ENCODE data around the gene FAAP24.
"Not testable (repeated sequence)": the region's sequence is repeated elsewhere in the genome, so short reads cannot be mapped to it uniquely, and the experiment has no call there.

Gene FAAP24, protein sequence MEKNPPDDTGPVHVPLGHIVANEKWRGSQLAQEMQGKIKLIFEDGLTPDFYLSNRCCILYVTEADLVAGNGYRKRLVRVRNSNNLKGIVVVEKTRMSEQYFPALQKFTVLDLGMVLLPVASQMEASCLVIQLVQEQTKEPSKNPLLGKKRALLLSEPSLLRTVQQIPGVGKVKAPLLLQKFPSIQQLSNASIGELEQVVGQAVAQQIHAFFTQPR

GRCh38 chr19:32971715-32972540 lies at the start of gene FAAP24, which contains the start of gene CEP89:
Gene FAAP24 (plus strand): TSS chr19:32972242. CDS start chr19:32973197, 955 bp downstream.
Gene CEP89 (minus strand): TSS chr19:32971958. CDS start chr19:32971874, 84 bp downstream.
- peak; percentile 98 for DNase-seq (ENCODE audit: low spot score)

GRCh38 chr19:32924200-32924599 lies 47.8 kb upstream of the FAAP24 start:
- DNase-seq (ENCODE audit: low spot score) = no peak

GRCh38 chr19:32928806-32929205 lies 43.2 kb upstream of the FAAP24 start:
- DNase-seq (ENCODE audit: low spot score) = no peak

DNA sequence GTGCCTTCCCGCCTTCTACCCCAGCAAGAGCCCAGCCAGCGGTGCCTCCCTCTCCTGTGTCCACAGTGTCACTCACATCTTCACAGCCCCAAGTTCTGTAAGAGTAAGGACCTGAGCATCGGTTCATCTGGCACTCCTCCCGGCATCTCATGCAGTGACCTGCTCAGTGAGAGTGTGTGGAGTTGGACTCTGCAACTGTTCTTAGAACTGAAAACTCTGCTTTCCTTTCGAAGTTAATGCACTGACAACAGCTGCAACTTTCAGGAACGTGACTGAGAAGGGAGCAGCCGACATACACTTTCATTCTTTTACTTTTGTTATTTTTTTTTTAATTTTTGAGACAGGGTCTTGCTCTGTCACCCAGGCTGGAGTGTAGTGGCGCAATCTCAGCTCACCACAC lies 41.5 kb upstream of the FAAP24 start:
- DNase-seq (ENCODE audit: low spot score) = no peak

DNA sequence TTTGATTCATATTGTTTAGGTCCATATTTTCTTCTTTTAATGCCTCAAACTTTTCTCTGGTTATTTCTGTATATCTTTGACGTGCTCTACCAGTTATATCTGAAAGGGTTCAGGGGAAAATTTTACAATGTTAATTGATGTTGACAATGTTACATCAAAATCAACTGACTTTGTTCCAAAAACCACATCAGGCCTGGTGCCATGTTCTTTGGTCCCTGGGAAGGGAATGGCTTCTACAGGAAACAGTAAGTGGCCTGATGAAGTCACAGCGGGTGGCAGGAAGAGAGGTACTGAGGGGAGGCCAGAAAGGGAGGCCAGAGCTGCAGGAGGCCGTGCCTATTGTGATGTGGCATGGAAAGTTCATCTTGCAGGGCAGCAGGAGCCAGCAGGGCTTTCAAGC lies 38.5 kb upstream of the FAAP24 start:
- DNase-seq (ENCODE audit: low spot score) = no peak

GRCh38 chr19:32935629-32936028 lies 36.4 kb upstream of the FAAP24 start:
- no peak for DNase-seq (ENCODE audit: low spot score)

DNA sequence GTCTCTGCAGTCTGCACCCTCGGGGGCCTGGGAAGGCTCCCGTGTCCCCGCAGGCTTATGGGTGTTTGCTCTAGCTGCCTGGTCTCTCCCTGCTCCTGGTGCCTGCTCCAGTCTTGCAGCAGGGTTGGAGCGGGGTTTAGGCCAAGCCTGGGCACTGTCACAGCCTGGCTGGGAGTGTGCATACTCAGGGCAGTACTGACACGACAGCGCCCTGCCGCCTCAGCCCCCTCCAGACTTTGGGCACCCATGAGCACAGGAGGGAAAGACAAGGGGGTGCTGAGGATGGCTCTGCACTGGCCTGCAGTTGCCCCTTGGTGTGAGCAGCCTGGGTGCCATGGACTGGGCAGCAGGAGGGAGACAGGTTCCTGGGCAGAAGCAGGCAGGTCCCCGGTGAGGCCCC lies 36.0 kb upstream of the FAAP24 start:
- no peak for DNase-seq (ENCODE audit: low spot score)

- DNase-seq (ENCODE audit: low spot score) = not testable (repeated sequence)
These were observed 30.8 kb upstream of the FAAP24 start for GRCh38 chr19:32941273-32941672.

DNA sequence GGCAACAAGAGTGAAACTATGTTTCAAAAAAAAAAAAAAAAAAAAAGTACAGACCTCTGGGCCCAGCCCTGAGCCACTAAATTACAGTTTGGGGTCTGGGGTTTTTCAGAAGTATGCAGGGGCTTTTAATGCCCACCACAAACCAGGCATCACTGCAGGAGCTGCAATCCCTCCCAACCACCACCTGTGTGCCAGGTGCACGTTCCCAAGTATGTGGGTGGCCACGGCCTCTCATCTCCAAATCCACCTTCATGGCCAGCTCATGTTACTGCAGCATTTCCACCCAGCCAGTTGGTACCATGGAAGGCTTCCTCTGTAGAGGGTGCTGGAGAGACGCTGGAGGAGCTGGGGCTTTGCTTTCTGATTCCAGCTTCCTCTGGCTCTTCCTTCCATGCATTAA lies 26.8 kb upstream of the FAAP24 start:
- no peak for DNase-seq (ENCODE audit: low spot score)

DNA sequence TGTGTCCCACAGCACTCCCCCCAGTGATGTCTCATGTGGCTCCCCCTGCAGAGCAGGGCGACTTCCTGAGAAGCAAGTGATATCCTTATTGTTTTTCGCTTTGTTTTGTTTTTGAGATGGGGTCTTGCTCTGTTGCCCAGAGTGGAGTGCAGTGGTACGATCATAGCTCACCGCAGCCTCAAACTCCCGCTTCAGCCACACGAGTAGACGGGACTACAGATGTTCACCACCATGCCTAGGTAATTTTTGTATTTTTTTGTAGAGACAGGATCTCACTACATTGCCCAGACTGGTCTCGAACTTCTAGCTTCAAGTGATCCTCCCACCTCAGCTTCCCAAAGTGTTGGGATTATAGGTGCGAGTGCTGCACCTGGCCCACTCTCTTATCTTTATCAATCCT lies 5.3 kb upstream of the FAAP24 start:
- DNase-seq (ENCODE audit: low spot score) = no peak

DNA sequence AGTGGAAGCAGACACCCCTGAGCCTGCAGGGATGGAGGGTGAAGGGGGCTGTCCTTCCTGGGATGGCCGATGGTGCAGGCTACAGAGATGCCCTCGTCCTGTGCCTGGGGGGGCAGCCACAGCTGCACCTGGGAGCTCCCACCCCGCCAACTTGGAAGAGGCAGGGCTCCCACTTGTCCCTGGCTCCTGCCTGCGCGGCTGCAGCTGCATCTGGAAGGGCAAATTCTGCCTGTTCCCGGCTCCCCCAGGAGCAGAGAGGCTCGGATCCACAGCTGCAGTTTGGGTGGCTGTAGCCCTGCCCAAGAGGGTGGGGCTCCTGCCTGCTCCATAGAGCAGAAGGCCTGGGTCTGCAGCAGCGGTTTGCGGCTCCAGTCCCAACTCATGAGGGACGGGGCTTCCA lies 2.5 kb upstream of the FAAP24 start:
- DNase-seq (ENCODE audit: low spot score) = no peak

- DNase-seq (ENCODE audit: low spot score) = no peak
These were observed 938 bp upstream of the FAAP24 start for GRCh38 chr19:32971012-32971595.

- peak; percentile 57 for DNase-seq (ENCODE audit: low spot score)
These were observed 4.3 kb downstream of the FAAP24 start for GRCh38 chr19:32976223-32976805.

DNA sequence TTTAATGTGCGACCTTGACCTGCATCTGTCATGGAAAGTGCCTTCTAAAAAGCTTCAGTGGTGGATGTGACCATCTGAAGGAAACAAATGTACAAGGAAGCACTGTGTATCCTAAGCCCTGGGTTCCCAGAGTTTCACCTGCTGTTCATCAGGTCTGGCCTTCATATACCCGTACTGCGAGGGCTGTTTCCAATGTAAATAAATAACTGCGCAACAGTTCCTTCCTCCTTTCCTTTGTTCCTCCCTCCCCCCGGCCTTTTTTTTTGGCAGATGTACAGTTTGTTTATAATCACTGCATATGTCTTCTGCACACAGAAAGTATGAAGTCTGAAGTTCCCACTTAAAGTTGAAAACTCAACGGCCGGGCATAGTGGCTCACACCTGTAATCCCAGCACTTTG lies 5.2 kb downstream of the FAAP24 start:
- DNase-seq (ENCODE audit: low spot score) = no peak

- not testable (repeated sequence) for DNase-seq (ENCODE audit: low spot score)
These were observed 5.8 kb downstream of the FAAP24 start for GRCh38 chr19:32977813-32978212.

DNA sequence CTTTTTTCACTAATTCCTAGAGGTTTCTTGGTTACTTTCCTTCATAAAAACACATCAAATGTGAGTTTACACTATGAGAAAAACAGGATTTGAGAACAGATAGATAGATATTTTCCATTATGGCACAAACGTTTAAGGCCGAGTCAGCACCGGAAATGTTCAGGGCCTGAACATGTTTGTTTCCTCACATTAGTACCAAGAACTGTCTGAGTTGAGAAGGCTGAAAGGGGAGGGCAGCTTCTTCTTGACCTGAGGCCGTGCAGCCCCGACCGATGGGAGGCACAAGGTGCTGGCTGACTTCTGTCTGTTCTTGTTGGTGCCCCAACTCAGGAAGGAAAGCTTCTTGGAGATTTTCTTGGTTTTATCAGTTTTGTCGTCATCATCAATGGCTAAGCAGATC lies 7.8 kb downstream of the FAAP24 start:
- not testable (repeated sequence) for DNase-seq (ENCODE audit: low spot score)

DNA sequence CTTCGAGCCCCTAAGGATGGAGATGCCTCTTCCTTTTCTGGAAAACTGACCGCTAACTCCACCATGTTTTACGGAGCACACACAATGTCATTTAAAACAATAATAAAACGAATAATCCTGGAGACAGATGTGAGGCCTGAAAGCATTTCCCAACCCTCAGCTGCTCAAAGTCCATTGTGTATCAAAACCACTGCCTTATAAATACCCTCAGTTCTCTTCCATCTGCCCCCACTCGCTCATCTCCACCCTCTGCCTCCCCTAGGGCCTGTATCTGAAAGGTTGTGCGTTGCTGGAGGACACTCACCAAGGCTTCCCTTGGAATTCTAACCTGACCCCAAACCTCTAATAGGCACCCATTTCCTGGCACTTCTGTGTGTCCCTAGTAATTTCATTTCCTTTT lies 10.4 kb downstream of the FAAP24 start:
- not testable (repeated sequence) for DNase-seq (ENCODE audit: low spot score)

- DNase-seq (ENCODE audit: low spot score) = not testable (repeated sequence)
These were observed 16.2 kb downstream of the FAAP24 start for GRCh38 chr19:32988254-32988653.

GRCh38 chr19:32988724-32989123 lies 16.7 kb downstream of the FAAP24 start:
- no peak for DNase-seq (ENCODE audit: low spot score)

- not testable (repeated sequence) for DNase-seq (ENCODE audit: low spot score)
These were observed 23.9 kb downstream of the FAAP24 start for GRCh38 chr19:32995966-32996365.

DNA sequence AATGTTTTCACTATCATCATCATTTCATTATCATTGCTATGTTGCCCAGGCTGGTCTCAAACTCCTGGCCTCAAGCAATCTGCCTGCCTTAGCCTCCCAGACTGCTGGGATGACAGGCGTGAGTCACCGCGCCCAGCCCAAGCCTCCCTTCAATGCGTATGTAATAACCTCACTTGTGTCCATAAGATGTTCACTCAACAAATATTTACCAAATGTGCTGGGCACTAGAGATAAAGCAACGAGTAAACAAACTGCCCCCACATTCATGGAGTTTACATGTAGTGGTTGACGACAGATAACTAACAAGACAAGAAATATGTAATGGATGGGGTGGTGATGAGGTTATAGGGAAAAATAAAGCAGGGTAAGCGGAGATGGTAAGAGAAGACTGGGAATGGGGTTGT lies 25.0 kb downstream of the FAAP24 start:
- not testable (repeated sequence) for DNase-seq (ENCODE audit: low spot score)

DNA sequence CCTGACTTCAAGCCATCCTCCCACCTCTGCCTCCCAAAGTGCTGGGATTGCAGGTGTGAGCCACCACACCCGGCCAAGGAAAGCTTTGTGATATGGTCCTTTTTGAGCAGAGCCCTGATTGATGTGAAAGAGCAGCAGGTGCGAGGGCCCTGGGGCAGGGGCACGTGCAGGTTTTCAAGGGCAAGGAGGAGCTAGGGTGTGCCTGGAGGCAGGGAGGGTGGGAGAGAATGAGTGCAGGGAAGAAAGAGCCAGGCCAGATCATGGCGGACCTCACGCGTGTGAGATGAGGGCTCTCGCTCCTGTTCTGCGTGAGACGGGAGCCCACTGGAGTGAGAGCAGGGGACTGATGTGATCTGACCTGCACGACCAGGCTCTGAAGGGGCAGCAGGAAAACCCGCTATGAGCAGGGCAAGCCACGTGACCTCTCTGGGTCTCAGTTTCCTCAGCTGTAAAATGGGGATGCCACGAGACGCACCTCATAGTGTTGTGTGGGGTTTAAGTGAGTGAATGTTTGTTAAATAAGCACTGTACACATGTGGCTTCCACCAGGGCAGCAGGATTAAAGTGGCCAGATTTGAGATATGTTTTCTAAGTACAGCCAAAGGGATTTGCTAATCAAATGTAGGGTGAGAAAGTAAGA lies 25.8 kb downstream of the FAAP24 start:
- no peak for DNase-seq (ENCODE audit: low spot score)

All from LoVo (cell line).